Activated CD4-positive, alpha-beta T cell treated with anti-CD3 and anti-CD28 coated beads, Interleukin-2, amount 50 U/mL, for 4 hours (primary cell): ENCODE measurements around the gene HAPLN2.
"Not testable (repeated sequence)": the region's sequence is repeated elsewhere in the genome, so short reads cannot be mapped to it uniquely, and the experiment has no call there.

ENCODE experiments used
- DNase-seq, 2 experiments: peaks; one replicate each; pipeline ENCODE4 v3.0.0-alpha.2; 2020

The HAPLN2 gene

DNA sequence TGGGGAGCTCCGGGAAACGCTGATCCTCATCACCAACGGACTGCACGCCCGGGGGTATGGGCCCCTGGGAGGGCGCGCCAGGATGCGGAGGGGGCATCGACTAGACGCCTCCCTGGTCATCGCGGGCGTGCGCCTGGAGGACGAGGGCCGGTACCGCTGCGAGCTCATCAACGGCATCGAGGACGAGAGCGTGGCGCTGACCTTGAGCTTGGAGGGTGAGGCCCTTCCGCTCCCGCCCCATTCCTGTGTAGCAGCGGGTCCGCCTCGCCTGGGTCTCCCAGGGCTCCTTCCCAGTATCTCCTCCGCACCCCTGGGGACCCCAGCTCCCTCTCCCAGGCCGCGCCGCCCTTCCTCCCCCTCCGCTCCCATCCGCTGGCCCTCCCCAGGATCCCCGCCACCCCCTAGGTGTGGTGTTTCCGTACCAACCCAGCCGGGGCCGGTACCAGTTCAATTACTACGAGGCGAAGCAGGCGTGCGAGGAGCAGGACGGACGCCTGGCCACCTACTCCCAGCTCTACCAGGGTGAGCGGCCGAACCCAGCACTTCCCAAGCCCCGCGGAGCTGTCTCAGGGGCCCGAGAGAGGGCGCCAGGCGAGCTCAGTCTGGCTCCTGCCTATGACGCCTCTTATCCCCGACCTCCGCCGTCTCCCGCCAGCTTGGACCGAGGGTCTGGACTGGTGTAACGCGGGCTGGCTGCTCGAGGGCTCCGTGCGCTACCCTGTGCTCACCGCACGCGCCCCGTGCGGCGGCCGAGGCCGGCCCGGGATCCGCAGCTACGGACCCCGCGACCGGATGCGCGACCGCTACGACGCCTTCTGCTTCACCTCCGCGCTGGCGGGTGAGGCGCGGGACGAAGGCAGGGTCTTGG, 5.0 kb downstream of the HAPLN2 start:
- peak in 1 of 2 experiments; percentile 21 for DNase-seq

DNA sequence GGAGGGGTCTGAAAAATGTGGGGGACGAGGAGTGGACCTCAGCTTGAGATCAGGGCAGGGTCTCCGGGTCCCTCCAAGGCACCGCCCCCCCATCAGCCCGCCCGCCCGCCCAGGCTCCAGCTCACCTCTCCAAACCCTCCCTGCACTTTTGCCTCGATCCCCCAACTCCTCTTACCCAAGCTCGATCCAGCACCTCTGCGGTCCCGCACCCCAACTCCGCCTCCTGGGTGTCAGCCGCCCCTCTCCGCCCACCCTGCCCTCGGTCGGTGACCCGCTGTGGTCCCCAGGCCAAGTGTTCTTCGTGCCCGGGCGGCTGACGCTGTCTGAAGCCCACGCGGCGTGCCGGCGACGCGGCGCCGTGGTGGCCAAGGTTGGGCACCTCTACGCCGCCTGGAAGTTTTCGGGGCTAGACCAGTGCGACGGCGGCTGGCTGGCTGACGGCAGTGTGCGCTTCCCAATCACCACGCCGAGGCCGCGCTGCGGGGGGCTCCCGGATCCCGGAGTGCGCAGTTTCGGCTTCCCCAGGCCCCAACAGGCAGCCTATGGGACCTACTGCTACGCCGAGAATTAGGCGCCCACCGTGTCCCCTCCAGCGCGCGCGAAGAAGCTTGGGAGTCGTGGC, 5.7 kb downstream of the HAPLN2 start:
- DNase-seq = no peak

DNA sequence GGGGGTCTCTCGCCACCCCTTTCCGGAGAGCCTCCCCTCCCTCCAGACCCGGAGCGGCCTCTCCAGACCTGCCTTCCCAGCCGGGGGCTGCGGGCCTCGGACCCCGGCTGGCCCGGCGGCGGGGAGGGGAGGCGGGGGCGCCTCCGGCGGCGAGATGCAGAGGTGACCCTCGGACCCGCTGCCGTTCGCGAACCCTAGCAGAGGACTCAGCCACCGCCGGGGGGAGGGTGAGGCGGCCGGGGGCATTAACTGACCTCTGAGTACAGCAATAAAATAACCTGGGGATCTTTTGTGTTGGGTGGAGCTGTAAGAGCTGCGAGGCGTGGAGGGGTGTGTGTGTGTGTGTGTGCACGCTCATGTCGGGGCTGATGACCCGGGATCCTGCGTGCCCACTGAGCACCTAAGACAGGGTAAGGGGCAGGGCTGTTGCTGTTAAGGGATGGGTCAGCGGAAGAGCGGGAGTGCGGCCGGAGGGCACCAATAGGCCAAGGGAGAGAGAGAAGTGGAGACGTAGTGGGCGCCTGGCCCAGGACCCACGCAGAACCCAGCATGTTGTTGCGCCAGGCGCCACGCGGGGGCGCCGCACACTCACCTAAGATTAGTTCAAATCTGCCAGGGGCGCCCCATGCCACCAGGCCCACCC, 6.3 kb downstream of the HAPLN2 start:
- DNase-seq = peak; percentile 64 to 66

DNA sequence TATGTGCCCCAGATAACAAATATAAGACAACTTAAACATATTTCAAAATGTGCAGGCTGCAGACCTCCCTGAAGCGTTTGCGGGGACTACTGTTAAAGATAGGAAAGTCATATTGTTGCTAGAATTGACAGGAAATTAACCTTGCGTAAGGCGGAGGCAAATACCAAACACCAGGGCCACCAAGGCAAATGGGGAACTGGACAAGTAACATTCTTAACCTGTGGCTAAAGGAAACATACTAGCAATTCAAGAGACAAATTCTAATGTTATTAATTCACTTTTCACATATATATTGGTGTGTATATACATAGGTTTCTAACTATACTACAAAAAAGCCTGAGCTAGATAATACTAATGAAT, 6.8 kb downstream of the HAPLN2 start:
- no peak for DNase-seq

DNA sequence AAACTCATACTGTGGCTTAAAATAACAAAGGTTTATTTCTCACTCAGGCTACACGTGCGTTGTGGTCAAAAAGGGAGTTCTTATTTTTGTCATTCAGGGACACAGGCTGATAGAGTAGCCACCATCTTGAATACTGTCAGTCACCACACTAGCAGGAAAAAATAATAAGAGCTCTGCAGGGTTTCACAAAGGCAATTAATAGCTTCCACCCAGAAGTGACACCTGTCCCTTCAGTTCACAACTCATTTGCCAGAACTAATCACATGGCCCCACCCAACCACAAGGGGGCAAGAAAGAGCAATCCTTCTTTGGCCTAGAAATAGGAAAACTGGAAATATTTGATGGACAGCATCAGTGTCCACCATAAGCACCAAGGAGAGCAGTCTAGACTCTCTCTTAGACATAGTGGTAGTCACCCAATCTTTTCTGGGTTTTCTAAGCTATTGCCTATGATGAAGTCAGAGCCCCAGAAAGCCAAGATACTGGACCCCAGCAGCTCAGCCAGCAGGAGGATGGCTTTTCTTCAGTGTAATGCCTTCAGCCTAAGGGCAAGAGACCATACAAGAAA, 8.2 kb downstream of the HAPLN2 start:
- DNase-seq = peak in 1 of 2 experiments; percentile 21

DNA sequence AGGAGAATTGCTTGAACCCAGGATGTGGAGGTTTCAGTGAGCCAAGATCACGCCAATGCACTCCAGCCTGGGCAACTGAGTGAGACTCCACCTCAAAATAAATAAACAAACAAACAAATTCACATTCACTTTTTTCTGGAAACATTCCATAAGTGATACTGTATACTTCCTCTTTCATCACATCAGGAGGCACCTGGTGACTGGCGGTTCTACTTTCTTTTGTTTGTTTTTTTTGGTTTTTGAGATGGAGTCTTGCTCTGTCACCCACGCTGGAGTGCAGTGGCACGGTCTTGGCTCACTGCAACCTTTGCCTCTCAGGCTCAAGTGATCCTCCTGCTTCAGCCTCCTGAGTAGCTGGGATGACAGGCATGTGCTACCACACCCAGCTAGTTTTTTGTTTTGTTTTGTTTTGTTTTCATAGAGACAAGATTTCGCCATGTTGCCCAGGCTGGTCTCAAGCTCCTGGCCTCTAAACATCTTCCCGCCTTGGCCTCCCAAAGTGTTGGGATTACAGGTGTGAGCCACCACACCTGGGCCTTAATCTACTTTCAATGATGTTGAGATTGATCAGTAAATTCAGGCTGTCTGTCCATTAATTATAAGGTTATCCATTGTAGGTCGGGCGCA, 10.7 kb downstream of the HAPLN2 start:
- DNase-seq = no peak

DNA sequence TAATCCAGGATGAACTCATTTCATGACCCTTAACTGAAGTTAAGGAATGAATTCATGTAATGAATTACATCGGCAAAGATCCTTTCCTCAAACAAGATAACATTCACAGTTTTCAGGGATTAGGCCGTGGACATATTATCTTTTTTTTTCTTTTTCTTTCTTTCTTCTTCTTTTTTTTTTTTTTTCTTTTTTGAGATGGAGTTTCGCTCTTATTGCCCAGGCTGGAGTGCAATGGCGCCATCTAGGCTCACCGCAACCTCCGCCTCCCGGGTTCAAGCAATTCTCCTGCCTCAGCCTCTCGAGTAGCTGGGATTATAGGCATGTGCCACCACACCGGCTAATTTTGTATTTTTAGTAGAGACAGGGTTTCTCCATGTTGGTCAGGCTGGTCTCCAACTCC, 11.9 kb downstream of the HAPLN2 start:
- not testable (repeated sequence) for DNase-seq

DNA sequence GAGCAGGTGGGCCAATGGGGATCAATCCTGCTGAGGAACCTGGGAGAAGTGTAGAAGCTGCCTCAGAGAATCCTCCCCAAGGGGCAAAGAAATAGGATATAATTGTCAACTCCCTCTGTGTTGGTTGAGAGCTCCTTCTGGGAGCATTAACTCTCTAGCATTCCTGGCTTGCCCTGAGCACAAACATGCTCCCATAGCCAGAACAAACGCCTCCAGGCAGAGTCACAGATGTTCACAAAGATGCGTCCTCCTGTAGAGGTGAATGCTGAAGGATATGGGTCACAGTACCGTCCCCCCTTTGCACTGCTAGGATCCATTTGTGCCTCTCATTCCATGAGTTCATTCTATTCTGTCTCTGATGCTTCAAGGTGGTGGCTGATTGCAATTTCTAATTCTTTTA, 13.1 kb downstream of the HAPLN2 start:
- no peak for DNase-seq

DNA sequence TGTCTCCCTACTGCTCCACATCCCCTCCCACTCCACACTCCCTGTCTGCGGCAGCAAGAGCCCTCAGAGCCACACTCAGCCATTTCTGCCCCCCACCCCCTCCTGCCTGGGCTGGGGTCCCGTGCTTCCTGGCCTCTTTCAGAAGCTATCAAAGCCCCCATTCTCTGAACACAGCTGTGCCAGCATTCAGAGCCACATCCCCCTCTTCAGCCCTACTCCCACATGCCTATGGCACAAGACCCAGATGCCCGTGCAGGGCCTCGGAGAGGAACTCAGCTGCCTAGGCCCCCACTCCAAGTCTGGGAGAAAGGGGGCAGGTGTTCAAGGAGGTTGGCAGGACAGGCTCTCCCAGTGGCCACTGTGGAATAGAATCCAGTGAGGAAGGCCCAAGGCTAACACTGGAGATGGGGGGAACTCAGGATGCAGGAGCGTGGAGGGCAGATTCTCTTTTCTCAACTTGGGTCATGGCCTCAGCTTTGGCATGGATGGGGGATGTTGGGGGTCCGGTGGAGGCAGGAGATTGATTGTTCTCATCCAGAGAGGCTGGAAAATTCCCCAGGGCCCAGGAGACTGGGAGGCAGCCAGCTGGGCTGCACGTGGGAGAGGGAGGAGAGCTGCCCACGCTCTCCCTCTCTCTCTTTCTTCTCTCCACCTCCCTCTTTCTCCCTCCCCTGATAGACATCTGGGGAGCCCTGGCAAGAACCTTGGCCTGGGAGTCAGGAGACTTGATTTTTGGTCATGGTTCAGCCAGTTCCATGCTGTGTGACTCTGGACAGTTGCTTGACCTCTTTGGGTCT, 19.2 kb downstream of the HAPLN2 start:
- DNase-seq = no peak

DNA sequence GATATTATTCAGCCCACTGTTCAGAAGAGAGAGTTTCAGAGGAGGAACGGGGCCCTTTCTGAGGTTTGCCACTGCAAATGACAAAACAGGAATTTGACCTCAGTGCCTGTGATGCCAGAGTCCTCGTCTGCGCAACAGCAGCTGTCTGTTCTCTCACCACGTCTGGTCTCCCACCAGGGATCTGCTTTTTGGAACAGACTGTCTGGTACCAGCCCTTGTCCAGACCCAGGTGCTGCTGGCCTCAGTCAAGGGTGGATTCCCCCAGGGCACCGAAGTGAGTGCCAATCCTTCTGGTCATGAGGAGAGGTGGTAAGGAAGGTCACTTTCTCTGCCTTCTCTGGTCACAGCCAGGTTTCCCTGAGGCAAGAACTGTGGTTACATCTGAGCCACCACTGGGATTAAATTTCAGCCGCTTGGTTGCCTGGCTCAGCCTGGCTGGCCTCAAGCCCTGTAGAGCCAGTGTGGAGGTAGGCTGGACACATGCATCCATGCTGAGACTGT, 20.4 kb downstream of the HAPLN2 start:
- no peak for DNase-seq

DNA sequence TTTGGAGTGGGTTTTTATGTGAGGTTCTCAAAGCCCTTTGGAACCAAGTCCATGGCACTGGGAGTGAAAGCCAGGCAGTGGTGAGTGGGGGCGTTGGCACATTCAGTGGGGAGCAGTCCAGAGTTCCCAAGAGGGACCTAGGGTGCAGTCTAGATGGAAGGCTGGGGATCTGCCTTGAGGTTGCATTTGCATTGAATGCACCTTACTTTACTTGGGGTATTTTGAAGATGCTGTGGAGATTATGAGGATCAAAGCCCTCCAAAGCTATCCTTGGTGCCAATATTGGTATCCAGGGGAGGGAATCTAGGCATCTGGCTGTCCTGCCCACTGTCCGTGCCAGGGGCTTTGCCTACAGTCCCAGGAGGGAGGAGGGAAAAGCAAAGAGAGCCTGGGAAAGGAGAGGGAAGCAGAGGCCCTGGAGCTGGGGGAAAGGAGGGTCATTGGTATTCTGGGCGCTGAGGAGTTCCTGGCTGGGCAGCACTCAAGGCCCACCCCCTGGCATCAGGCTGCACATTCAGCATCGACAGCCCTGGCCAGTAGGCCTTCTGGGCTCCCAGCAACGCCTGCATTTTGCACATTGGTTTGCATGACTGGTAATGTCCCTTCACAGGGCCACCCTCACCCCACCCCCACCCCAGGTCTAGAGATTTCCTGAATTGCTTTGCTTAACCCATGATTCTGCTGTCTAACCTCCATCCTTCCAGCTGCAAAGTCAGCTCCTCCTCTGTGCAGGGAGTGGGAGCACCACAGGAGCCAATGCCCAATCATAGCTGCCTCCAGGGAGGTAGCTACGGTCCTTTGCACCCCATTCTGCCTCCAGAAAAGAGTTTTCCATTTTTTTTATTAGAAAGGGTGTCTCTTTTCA, 21.9 kb downstream of the HAPLN2 start:
- DNase-seq = no peak

DNA sequence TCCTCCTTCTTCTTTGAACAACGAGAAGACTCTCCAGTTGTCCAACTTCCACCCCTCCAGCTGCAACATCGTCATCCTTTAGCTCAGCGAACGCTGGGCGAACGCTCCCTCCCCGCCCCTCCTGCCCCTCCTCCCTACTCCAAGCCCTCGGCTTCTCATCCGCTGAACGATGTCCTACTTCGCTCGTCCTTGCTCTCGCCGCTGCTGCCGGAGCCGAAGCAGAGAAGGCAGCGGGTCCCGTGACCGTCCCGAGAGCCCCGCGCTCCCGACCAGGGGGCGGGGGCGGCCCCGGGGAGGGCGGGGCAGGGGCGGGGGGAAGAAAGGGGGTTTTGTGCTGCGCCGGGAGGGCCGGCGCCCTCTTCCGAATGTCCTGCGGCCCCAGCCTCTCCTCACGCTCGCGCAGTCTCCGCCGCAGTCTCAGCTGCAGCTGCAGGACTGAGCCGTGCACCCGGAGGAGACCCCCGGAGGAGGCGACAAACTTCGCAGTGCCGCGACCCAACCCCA, 22.6 kb downstream of the HAPLN2 start, which contains the start of gene BCAN:
Gene BCAN, plus strand, starts transcription at position 357 of the 504 bp plus-strand sequence. CDS start 3,938 bp downstream, outside the sequence.
- no peak for DNase-seq

DNA sequence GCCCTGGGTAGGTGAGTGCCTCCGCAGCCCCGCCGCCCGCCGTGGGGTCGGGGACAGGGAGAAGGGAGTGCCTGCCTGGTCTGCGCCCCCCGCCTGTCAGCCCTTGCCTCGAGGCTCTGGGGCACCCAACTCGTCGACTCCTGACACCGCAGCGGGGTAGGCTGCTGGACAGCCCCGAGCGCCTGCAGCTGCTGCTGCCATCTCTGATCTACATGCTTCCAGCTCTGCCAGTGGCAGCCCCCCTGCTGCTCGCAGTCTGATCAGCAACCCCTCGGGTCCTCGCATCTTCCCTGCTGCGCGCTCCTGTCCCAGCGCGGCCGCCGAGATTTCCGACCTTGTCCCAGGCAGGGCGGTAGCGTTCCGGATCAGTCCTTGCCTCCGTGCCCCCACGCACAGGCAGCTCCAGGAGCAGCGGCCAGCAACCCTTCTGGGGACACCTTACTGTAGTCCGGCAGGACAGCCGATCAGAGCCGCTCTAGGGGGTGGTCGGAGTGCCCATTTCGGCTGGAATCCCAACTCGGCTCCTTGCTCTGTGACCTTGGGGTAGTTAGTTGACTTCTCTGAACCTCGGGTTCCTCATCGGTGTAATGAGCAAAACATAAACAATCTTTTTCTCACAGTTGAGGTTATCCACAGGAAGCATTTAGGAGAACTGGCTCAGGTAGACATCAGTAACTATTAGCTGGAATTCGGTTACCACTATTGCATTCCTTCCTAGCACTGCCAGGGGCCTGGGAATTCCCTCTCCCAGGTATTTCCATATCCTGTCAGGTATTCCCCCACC, 23.2 kb downstream of the HAPLN2 start:
- DNase-seq = no peak

DNA sequence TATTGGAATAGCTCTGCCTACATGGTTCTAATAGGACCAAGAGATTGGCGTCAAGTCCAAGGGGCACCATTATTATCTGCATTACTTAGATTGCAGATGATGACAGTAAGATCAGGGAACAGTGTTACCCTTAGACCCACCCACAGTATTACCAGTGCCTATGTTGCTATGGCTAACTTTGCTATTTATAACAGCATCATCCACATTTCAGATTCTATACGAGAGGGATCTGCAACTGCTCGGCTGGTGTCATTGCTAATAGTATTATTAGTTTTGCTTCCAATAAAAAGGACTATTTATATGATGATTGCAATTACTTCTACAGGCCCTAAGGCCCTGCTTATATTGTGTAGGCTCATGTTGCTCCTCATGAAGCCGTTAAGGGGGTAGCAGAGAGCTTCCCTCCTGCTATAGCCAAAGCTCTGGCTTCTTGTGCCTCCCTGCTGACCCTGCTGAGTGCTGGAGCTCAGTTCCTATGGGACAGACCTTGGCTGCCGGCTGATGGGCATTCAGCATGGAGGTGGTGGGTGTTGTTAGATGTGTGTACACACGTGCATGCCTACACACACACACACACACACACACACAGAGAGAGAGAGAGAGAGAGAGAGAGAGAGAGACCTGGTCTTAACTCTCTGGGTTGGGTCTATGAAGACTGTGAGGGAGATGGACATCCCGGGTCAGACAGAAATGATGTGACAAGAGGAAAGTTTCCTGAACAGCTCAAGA, 24.0 kb downstream of the HAPLN2 start:
- DNase-seq = no peak

DNA sequence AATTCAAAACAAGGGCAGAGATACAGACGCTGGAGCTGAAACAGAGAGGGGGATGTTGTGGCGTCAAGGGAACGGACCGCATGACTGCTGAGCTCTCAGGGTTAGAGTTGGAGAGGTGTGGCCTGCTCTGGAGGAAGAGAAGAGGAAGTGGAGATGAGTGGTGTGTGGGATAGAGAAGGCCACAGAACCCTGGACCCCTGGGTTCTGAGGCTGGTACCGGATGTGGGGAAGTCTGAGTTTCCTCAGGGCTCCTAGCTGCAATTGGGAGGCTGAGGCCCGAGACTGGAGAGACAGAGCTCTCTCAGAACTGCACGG, 24.5 kb downstream of the HAPLN2 start:
- DNase-seq = no peak

DNA sequence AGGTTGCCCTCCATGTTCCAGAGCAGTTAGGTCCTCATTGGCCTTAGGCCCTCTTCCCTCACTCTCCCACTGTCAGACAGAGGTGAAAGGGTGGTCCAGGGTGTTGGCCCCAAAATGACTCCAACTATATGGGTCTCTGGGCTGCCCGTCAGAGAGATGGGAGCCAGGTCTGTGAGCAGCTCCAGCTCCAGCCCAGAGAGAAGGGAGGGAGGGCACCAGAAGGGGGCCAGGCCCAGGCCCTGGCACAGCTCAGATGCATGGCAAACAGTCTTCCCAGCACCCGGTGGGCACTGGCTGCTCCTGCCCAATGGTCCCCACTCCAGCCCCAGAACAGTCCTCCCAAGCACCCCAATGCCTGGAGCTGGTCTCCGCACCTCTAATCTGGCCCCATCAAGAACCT, 24.9 kb downstream of the HAPLN2 start:
- no peak for DNase-seq

DNA sequence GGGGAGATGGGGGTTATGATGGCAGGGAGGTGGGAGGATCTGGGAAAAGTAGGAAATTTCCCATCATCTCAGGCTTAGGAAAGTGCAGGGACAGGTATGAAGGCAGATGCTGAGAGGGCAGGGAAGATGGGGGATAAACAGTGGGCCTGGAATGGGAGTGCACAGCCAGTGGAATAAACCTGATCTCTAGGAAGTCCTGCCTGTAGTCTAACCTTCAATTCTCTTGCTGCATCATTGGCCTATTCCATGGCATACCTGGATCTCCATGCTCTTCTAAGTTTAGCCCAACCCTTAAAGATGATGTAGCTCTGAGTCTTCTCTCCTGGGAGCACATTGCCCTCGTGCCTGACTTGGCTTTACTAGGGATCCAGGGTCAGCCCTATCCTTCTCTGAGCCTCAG, 25.4 kb downstream of the HAPLN2 start:
- DNase-seq = no peak

DNA sequence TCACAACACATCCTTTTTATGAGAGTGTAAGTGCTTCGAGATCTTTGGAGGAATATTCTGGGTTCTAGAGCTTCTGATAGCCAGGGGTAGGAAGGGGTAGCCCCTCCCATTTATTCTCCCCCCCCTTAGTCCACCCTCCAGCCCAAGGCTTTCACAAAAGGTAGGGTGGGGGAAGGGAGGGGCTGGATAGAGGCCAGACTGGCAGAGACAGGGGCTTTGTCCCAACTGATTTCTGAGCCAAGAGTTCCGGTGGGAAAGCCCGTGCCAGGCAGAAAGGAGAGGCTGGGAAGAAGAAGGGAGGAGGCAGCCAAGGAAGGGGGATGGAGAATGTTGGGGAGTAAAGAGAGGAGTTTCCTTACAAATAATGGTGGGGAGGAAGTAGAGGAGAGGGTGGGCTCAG, 25.8 kb downstream of the HAPLN2 start:
- DNase-seq = no peak

DNA sequence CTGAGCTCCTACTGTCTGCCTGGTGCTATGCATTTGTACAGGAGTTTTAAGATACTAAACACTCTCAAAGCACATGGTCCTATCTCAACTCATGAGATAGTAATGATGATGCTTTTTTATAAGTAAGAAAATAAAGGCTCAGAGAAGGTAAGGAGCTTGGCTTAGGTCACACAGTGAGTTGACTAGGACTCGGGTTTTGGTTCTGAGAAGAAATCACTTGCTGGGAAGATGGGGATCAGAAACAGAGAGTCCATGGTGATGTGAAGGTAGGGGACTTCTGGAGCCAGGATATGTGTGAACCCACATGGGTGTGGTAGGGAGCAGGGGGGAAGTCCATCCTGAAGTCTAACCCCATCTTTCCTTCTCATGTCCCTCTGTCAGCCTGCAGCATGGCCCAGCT, 26.5 kb downstream of the HAPLN2 start:
- no peak for DNase-seq
